GM21360 (cell line): Measurements from ENCODE around the gene DKKL1.
A peak's percentile ranks its signal among the peaks of the same experiment; 100 is the strongest.

Experiments used
- ATAC-seq: cut with Tn5 transposase; IDR thresholded peaks from one replicate; pipeline ENCODE4 v1.9.1; 2021; ENCODE audit warnings: mild to moderate bottlenecking, moderate library complexity; ENCODE audit not compliant: unreplicated experiment

Gene DKKL1

DNA sequence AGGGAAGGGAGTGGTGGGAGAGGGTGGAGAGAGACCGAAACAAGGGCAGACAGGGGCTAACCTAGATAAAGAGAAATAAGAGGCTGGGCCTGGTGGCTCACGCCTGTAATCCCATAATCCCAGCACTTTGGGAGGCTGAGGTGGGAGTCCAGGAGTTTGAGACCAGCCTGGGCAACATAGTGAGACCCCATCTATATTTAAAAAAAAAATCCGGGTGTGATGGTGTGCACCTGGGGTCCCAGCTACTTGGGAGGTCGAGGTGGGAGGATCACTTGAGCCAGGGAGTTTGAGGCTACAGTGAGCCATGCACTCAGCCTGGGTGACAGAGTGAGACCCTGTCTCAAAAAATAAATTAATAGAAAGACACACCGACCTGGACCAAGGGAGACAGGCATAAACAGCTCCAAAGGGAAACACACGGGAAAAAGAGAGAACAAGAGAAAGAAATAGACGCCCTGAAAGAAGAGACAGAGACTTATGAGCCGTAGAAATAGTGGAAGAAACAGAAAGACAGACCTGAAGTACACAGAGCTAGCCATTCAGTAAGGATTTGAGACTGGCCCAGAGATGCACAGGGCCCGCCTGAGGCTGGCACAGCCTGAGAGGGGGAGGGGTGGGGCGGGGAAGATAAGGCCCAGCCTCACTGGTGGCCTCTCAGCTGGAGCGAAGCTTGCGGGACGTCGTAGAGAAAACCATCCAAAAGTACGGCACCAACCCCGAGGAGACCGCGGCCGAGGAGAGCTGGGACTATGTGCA lies 26.2 kb upstream of the DKKL1 start:
- ATAC-seq = no peak

DNA sequence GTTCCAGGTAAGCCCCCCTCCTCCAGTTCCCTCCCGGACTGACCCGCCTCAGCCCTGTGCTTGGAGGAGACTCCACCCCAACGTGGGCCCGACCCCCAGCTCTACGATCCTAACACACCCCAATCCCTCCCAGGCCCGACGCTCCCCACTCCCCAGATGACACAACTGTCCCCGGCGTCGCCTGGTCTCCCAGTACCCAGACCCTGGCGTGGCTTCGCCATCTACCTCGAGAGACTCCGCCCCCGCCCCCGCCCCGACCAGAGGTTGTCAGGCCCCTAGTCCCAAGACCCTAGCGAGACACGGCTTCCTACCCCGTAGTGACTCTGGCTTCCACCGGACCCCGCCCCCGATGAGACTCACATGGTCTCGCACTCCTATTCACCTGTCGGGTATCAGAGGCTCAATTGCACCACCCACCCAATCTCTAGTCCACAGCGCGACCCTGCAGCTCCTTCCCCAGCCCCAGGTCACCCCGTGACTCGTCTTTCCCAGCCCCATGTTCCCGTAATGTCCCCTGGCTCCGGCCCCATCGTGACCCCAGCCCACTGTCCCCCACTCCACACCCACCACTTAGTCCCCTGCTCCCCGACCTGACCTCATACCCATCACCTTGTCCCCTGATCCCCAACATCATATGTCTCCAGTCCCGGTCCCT lies 25.5 kb upstream of the DKKL1 start:
- ATAC-seq = no peak

GRCh38 chr19:49338691-49339300 lies 24.9 kb upstream of the DKKL1 start:
- no peak for ATAC-seq

GRCh38 chr19:49339301-49340068 lies 24.2 kb upstream of the DKKL1 start:
- ATAC-seq = no peak

DNA sequence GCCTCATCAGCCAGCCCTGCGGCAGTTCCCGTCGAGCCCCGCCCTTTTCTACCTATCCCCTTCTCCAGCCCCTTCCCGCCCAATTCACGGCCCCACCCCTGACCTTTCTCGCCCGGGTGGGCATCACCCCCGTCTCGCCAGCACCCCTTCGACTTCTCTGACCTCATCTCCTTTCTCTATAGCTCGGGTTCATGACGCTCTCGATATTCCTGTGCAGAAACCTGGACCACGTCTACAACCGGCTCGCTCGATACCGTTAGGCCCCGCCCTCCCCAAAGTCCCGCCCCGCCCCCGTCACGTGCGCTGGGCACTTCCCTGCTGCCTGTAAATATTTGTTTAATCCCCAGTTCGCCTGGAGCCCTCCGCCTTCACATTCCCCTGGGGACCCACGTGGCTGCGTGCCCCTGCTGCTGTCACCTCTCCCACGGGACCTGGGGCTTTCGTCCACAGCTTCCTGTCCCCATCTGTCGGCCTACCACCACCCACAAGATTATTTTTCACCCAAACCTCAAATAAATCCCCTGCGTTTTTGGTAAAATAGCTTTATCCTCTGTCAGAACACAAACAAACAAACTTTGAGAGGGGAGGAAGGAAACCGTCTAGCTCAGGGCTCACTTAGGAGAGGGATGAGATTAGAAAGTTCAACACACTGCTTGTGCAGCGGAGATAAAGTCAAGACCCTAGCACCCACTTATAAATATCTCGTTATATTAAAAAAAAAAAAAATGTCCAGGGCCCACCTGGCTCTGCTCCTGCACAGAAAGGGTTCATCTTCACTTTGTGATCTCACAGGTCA lies 23.4 kb upstream of the DKKL1 start:
- peak; percentile 49 for ATAC-seq

- no peak for ATAC-seq
Observed at GRCh38 chr19:49340865-49341718, 22.6 kb upstream of the DKKL1 start.

DNA sequence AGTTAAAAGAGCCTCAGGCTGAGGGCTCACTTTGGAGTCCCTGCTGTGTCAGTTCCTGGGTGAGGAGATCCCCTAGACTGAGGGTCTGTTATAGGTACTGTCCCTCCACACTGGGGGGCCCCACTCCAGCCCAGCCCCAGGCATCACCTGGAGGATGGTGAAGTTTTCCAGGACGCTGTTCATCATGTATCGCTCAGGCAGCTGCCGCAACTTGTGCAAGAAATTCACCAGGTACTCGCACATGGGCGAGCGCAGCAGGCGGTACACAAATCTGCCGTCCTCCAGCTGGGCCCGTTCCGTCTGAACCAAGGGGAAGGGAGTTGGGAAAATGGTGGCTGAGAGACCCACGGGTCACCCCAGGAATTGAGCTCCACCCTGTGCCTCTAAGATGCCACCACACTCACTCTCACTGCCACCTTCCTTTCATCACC lies 21.4 kb upstream of the DKKL1 start:
- ATAC-seq = no peak

DNA sequence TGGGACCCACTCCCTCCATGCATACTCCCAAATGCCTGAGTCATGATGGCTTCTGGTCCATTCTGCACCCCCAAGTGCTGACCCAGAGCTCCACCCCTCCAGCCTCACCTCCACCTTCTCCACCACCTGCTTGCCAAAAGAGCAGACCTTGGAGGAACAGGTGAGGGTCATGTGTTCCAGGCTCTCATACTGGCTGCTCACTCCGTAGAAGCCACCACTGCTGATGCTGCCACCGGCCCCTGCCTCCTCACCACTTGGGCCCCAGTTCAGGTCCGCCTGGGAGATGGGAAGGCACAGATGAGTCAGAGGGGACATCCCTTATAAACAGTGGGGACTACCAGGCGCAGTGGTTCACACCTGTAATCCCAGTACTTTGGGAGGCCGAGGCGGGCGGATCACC lies 20.6 kb upstream of the DKKL1 start:
- ATAC-seq = no peak

DNA sequence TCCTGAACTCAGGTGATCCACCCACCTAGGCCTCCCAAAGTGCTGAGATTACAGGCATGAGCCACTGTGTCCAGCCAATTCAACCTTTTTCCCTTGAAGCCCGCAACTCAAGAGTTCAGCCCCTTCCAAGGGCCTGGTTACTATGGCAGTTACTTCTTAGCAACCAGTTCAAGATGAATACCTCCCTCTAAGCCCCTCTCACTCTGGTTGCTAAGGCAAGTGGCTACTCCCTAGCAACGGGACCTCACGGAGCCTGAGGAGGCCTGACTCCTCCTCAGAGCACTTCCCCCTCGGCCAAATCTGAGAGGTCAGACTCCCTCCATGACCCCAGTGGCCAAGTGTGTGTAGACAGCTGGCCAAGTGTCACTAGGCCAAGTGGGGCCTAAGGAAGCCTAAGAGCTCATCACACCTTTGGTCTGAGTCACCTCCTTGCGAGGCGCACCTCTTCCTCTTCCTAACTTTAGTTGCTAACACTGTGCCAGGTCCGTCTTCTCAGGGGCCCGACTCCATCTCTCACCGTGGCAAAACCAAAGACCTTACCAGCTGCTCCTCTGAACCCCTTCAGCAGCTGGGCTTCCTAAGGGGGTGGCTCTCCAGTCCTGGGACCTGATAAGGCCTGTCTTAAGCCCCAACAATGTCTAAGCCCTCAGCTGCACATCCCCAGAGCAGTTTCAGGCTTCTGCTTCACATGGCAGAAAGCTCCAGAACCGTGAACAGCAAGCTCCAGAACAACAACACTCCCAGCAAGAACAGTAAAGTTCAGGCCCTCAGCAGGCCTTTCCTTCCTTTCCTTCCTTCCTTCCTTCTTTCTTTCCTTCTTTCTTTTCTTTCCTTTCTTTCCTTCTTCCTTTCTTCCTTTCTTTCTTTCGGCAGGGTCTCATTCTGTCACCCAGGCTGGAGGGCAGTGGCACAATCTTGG lies 18.9 kb upstream of the DKKL1 start:
- no peak for ATAC-seq

- no peak for ATAC-seq
Observed at GRCh38 chr19:49347191-49347590, 16.5 kb upstream of the DKKL1 start.

DNA sequence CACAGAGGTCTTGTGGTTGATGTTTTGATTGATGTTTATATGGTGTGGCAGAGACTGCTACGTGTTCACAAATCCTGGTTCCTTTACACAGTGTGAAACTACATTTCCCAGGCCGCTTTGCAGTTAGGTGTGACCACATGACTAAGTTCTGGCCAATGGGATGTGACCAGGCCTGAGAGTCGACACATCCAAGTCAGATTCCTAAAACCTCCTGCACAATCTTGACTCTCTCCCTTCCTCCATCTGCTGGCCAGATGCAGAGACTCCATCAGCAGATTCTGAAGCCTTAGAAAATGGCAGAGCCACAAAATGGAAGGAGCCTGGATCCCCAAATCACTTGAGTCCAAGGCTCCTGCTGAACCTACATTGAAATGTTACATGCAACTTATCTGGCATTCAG lies 15.8 kb upstream of the DKKL1 start:
- ATAC-seq = no peak

GRCh38 chr19:49348305-49349189 lies 15.1 kb upstream of the DKKL1 start:
- ATAC-seq = no peak

GRCh38 chr19:49349567-49349966 lies 14.1 kb upstream of the DKKL1 start:
- no peak for ATAC-seq

DNA sequence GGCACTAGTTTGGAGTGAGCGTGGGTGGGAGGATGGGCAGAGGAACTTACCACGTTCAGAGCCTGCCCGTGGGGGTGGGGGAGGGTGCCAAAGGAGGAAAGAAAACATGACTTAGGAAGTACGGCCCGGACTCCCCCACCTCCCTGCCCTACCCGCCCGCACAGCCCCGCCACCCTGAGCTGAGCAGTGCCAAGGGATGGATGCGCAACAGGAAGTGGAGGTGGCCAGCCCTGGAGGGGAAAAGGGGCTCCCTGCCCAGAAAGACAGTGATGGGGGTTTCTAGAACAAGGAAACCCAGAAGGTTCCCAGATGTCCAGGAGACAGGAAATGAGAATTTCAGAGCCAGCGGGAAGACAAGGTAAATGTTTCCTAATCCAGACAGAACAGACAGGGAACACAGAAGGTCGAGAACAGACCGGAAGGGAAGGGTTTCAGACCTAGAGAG lies 7.7 kb upstream of the DKKL1 start:
- no peak for ATAC-seq

GRCh38 chr19:49356382-49356781 lies 7.3 kb upstream of the DKKL1 start:
- no peak for ATAC-seq

GRCh38 chr19:49357186-49357585 lies 6.5 kb upstream of the DKKL1 start:
- ATAC-seq = no peak
